ENCODE data around the gene CEP170.
A peak's percentile ranks its signal among the peaks of the same experiment; 100 is the strongest.
"Not testable (repeated sequence)": the region's sequence is repeated elsewhere in the genome, so short reads cannot be mapped to it uniquely, and the experiment has no call there.

The CEP170 gene

DNA sequence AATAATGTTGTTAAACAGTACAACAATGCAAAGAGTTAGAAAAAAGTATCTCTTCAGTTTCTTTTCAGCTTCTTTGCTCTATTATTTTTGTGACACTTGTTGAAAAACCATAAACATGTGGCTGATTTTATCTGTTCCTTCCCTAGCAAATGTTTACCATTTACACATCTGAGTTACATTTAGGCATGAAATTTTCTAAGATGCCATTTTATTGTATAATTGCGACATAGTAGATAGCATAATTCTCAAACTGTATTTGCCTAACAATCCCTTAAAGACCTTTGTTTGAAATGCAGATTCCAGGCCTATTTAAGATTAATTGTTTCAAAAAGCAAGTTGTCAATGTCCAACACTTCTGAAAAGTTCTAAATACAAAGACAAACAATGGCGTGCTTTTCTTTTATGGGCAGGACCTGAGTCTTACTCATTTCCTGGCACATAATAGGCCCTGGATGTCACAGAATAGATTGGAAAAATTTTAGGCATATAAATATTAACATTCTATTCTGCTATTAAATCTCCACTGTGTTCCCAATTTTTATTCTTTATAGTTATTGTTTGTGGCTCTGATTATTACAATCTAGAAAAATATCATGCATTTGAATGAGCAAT lies 81.2 kb downstream of the CEP170 start:
- not testable (repeated sequence) for DNase-seq (ENCODE audit: low spot score)

DNA sequence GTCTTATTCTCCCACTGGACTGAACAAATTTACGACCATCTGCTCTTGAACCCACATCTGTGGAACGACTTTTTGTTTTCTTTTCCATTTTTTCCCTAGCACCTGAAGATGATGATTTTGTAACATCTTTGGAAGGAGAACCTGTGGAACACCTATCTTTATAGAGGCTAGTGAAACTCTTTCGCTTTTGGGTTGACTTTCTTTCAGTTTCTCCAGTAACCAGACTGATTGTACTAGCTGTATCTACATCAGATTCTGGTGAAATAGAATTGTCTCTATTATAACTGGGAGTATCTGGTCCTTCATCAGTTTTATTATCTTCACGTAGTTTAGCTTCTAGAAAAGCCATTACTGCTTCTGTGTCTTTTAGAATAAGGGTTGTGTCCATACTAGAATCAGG lies 90.2 kb downstream of the CEP170 start:
- DNase-seq (ENCODE audit: low spot score) = not testable (repeated sequence)

DNA sequence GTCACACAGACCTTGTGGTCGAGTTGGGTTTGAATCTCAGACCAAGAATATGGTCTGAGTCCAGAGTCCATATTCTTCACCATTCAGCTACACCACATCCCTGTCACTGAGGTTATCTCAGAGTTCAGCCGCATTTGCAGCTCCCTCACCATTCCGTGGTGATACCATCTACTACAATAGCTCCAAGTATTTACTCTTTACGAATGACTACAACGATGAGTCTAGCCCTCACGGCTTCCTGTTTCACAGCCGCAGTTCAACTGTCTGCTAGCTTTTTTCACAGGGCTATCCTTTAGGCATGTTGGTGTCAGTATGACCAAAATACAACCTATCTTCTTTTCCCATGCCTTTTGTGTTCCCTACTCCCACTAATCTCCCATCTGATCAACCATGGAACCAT lies 104.2 kb downstream of the CEP170 start:
- not testable (repeated sequence) for DNase-seq (ENCODE audit: low spot score)

DNA sequence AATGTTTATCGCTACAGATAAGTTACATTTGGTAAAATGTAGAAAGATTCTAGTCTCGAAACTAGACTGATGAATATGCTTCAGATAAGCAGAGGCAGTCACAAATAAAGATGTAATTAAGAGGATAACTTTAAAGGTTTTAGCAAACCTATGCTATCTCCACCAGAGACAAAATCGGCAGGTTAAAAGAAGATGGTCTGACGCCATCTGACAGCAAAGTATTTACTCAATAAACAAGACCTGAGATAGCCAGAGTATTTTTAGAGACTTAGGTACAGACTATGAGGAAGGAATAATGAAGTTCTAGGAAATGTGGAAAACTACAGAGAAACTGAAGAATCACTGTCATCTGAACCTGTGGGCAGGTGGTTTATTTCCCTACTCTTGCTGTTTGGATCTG lies 106.0 kb downstream of the CEP170 start:
- DNase-seq (ENCODE audit: low spot score) = not testable (repeated sequence)

DNA sequence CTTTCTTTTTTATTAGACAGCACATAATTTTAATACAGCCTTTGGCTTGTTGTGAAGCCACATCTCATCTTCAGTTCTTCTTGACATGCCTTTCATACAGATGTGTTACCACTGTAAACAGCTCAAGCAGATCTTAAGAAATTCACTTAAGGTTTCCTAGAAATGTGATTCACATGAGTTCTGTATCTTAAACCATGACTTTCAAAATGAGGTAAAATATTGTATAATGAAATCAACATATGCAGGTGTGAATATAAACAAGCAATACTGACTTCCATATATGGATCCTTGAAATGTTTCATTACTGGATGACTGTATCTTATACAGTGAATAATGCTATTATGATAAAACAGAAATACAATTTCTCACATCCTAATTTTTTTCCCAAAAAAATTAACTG lies 107.7 kb downstream of the CEP170 start:
- not testable (repeated sequence) for DNase-seq (ENCODE audit: low spot score)

DNA sequence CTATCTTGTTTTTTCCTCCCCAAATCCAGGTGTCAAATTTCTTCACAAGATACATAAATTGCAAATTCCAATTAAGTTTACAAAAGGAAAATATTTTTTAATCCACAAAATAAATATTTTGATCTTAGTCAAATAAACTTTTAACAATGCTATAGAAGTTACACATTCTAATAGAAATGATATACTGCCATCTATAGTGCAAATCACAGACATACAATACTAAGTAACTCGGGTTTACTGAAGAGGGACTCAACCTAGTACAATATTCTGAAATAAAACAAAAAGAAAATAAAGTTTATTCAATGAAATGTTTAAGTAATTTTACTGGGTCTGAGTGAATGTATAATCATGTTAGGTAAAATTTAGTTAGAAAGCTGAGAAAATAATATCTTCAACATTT lies 114.6 kb downstream of the CEP170 start:
- DNase-seq (ENCODE audit: low spot score) = not testable (repeated sequence)

DNA sequence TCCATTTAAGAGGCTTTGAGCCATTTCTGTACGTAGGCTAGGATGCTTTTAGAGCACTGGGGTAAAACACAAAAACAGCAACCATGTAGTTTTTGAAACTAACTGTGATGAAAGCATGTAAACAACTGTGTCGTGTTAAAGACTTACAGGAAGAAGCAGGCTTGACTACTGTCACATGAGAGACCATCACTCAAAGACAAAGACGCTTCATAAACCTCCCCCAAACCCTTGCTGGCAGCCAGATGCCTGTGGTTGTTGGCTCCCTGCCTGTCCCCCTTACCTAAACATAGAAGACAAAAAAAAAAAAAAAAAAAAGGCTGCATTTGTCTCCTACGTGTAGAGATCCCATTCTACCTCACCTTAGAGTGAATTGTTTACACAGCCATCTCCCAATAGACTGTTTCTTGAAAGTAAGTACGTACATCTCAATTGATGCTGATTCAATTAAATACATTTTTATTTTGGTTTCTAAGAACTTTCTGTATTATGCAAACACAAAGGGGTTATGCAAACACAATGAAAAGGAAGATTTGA lies 132.1 kb downstream of the CEP170 start:
- DNase-seq (ENCODE audit: low spot score) = not testable (repeated sequence)

DNA sequence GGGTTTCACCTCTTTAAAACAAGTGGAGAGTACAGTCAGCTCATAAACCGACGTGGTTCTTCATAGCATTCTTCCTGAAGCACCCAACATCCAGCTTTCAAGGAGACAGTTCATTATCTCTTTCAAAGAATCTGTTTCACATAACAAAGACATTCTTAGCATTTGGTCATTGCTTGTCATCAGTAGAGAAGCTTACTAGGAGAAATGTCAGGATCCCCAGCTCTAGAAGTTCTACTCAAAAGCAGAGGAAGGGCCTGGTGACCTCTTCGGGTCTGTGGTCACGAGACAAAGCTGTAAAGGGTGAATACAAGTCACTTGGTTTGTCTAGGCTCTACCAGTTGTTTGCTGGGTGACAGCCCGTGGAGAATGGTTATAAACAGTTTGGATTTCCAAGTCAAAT lies 133.1 kb downstream of the CEP170 start:
- DNase-seq (ENCODE audit: low spot score) = not testable (repeated sequence)

DNA sequence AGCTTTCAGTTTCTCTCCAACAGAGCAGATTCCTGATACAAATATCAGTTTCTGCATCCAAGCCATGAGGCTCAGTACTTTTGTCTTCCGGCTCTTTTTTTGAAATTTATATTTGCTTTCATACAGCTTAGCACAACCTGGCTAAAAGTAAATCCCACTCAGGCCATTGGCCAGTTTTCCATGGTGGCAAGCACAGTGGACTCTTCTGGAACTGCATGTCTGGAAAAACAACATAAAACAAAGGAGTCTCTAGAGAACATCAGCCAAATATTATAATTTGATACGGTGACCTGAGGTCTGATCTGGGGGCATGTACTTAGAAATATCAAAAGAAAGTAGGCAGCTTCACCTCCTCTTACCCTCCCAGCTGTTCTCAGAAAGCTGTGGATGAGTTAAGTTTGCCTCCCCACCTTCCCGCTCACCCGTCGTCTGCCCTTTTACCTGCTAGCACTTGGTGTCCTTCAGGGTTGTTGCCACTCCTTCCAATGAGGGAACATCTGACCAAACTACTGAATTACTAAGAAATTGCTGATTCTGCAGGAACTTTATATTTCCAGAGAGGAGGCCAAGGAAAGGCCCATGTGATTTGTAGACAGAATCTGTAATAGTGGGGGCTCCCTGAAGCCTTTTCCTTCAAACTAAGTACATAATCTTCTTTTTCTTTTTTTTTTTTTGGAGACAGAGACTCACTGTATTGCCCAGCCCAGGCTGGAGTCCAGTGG lies 136.3 kb downstream of the CEP170 start:
- DNase-seq (ENCODE audit: low spot score) = not testable (repeated sequence)

DNA sequence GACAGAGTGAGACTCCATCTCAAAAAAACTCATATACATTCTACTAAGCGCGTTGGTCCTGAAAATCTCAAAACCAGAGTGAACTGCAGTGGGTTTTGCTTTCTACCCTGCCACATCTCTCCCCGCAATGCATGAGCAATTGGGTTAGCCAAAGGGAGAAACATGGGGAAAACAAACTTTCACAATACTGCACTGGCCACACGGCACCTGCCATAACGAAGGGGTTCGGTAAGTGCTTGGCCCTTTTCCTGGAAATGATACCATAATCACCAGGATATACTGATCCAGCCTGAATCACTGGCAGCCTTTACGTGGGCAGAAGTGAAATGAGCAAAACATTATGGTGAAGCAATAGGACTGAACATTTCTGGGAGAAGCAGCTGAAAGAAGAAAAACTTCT lies 138.9 kb downstream of the CEP170 start:
- DNase-seq (ENCODE audit: low spot score) = not testable (repeated sequence)

DNA sequence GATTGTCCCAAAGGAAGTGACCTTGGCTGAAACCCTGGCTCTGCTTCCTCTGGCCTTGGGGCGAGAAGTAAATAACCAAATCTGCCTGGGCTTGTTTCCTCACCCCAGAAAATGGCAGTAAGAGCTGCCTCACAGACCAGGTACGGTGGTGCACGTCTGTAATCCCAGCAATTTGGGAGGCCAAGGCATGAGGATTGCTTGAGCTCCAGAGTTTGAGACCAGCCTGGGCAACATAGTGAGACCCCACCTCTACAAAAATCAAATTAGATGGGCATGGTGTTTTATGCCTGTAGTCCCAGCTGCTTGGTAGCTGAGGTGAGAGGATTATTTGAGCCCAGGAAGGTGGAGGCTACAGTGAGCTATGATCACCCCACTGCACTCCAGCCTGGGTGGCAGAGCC lies 140.3 kb downstream of the CEP170 start:
- DNase-seq (ENCODE audit: low spot score) = not testable (repeated sequence)

DNA sequence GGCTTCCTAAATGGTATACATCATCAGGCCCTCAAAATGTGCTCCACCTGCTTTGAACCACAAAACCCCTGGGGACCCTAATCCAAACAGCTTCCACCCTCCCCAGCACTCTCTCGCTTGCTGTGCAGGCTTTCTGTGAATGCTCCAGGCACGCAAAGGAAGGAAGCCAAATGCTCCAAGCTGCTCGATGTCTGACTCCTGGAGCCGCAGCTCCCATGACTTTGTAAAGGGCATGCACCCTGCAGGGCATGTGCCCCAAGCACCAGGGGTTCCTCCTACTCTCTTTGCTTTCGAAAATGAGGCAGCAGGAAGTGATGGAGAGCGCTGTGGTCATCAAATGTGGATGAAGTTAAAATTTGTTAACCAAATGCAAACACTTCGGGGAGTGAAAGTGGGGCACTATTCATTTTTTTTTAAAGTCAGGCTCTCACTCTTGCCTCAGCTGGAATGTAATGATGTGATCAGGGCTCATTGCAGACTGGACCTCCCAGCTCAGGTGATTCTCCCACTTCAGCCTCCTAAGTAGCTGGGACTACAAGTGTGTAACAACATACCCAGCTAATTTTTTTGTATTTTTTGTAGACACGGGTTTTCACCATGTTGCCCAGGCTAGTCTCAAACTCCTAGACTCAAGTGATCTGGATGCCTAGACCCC lies 140.9 kb downstream of the CEP170 start:
- DNase-seq (ENCODE audit: low spot score) = not testable (repeated sequence)

DNA sequence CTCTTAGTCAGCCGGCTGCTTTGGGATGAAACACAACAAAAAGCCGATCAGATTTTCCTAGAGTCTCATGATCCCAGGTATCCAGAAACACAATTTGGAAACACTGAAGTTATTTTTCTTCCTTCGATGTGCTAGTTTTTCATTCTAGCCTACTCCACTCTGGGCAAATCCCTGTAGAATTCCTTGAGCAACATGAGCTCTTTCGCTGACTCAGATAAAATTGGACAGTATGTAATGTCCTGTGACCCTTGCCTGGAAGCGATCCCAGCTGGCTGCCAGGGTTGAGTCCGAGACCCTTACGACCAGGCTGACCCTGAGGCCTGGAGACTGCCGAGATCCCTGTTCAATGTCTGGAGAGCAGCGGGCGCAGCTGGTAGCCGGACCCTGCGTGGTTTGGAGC lies 147.9 kb downstream of the CEP170 start:
- not testable (repeated sequence) for DNase-seq (ENCODE audit: low spot score)

DNA sequence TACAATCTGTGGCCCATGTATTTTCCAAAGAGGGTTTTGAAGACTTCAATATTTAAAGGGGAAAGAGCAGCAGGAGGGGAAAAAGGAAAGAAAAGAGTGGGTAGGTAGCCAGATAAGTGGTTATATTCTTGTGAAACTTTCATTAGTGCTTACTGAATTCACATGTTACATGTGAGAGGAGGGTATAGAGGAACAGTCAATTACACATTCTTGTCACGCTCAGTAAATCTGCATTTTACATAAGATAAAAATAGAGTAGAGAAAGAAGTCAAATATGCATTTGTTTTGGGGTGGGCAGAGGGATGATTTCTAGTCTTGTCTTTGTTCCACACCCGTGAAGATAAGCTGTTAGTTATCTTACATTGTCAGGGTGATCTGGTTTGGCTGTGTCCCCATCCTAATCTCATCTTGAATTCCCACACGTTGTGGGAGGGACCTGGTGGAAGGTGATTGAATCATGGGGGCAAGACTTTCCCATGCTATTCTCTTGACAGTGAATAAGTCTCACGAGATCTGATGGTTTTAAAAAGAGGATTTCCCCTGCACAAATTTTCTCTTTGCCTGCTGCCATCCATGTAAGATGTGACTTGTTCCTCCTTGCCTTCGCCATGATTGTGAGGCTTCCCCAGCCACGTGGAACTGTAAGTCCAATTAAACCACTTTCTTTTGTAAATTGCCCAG lies 149.3 kb downstream of the CEP170 start:
- not testable (repeated sequence) for DNase-seq (ENCODE audit: low spot score)

DNA sequence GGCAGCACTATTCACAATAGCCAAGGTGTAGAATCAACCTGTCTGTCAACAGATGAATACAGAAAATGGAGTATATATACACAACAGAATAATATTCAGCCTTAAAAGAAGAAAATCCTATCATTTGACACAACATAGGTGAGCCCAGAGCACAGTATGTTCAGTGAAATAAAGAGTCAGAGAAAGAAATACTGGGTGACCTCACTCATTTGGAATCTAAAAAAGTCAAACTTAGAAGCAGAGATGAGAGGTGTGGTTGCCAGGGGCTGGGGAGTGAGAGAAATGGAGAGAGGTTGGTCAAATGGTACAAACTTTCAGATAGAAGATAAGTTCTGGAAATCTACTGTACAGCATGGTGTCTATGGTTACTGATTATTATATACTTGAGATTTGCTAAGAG lies 150.0 kb downstream of the CEP170 start:
- DNase-seq (ENCODE audit: low spot score) = not testable (repeated sequence)

DNA sequence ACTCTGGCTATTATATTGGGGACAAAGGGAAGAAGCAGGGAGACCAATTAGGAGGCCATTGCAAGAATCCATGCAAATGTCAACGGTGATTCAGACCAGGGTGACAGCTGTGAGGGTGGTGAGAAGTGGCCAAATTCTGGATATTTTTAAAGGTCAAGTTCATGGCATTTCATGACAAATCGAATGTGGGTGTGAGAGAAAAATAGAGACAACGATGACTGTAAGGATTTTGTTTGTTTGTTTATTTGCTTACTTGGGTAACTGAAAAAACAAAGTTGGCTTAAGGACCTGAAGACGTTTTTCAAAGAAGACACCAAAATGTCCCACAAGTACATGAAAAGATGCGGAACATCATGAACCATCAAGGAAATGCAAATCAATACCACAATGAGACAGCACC lies 150.6 kb downstream of the CEP170 start:
- DNase-seq (ENCODE audit: low spot score) = not testable (repeated sequence)

DNA sequence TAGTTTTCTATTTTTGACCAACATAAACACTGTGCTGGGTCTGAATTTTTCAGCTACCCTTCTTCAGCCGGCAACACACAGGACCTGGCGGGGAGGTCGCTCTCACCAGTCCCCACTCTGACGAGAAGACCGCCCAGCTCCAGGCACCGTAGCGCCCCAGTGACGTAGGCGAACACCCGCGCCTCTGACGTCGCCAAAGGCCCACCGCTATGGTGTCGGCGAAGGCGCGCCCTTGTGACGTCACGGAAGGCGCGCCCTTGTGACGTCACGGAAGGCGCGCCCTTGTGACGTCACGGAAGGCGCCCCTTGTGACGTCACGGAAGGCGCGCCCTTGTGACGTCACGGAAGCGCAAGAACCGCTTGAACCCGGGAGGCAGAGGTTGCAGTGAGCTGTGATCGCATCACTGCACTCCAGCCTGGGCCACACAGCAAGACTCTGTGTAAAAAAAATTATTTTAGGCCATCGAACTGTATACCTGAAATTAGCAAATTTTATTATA lies 153.5 kb downstream of the CEP170 start:
- peak; percentile 21 for DNase-seq (ENCODE audit: low spot score)

DNA sequence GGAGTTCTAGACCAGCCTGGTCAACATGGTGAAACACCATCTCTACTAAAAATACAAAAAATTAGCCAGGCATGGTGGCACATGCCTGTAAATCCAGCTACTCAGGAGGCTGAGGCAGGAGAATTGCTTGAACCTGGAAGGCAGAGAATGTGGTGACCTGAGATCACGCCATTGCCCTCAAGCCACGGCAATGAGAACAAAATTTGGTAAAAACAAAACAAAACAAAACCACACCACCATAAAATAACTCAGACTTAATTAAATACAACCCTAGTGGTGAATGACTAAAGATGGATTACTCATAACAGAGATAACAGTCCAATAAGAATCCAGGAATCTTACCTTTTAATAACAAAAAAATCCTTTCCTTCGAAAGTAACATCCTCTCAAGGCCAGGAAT lies 167.7 kb downstream of the CEP170 start:
- DNase-seq (ENCODE audit: low spot score) = not testable (repeated sequence)
